ENCODE data around the gene MED27.

- no peak for TF ChIP-seq CTCF (conservative IDR thresholded peaks at IDR 0.05)
- no peak for TF ChIP-seq ZFX (IDR thresholded peaks at IDR 0.05)
These were observed 262.6 kb downstream of the MED27 start for GRCh38 chr9:131817073-131817472.

Measured in C4-2B (cell line).